ENCODE results near the gene TMEM88. TPM values are rescaled to one million over a fixed set of nuclear protein-coding genes. Genes with fewer than 3 reads are reported as not detected.

The TMEM88 gene
- total and polyA plus RNA-seq, 2 of the 4 experiments (the other 2 are of a cell fraction) = 2.1 TPM; not detected in 1

DNA sequence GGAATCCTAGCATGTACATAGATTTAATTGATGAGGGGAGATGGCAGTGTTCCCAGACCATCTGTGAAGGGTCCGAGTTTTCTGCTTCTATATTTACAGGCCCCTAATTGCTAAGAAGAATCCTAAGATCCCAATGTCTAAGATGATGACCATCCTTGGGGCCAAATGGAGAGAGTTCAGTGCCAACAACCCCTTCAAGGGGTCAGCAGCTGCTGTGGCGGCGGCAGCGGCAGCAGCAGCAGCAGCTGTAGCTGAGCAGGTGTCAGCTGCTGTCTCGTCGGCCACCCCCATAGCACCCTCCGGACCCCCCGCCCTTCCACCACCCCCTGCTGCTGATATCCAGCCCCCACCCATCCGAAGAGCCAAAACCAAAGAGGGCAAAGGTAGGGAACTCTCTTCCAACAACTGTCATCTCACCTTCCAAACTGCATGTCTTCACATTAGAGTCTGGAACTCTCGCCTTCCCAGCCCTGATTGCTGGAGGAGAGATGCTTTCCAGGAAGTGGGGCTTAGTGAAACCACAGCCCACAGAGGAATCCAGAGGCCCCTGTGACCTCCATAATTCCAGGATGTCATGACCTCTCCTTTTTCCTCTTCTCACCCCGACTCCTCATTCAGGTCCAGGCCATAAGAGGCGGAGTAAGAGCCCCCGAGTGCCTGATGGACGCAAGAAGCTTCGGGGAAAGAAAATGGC lies 38.5 kb downstream of the TMEM88 start:
- WGBS, 2 experiments (ENCODE audit: extremely low coverage in 2 of 2, insufficient read length in 1 of 2) = no CpG with 5 or more reads among the region's 15 CpGs
- Histone ChIP-seq H3K4me2 (ENCODE audit: low read depth, low read length) (no peak overlapping the region), H3K79me1 (ENCODE audit: low read depth in 1 of 2, low read length in 2 of 2) (peaks cover 4 to 56% of the 10 kb centered on the region in 2 experiments), H2AK9ac (replicated peaks; ENCODE audit: low read depth, low read length, poor library complexity) (no peak overlapping the region), H2BK15ac (ENCODE audit: low read depth, low read length) (no peak overlapping the region), H3K14ac (replicated peaks; ENCODE audit: low read depth, low read length) (no peak overlapping the region), H4K20me1 (ENCODE audit: insufficient read depth, low read length) (peaks cover 16% of the 10 kb centered on the region), H4K5ac (ENCODE audit: low read depth, low read length) (no peak overlapping the region), H2BK20ac (ENCODE audit: low read depth, low read length) (no peak overlapping the region), H3K36me3 (ENCODE audit: control insufficient read depth, insufficient read depth, low read length) (peaks cover 51% of the 10 kb centered on the region), H2BK120ac (ENCODE audit: low read depth, low read length) (no peak overlapping the region), H2BK5ac (ENCODE audit: low read depth, low read length, poor library complexity, severe bottlenecking) (no peak overlapping the region), H2AFZ (replicated peaks; ENCODE audit: low read length, poor library complexity) (no peak overlapping the region), H3K27me3 (ENCODE audit: control insufficient read depth, insufficient read depth, low read length) (no peaks in the 10 kb centered on the region), H3K27ac (ENCODE audit: insufficient read depth, low read length) (no peak overlapping the region), H3K56ac (ENCODE audit: extremely low read depth, insufficient read depth, low read length) (no peak overlapping the region), H3K4me3 (ENCODE audit: insufficient read depth, low read depth, low read length) (no peak overlapping the region), H4K8ac (ENCODE audit: low read depth in 2 of 2, low read length in 2 of 2) (no peak overlapping the region), H3K9me1 (ENCODE audit: insufficient read depth, low read length) (peaks cover 7% of the 10 kb centered on the region), H3K9ac (ENCODE audit: low read depth, low read length) (no peak overlapping the region), H3K18ac (ENCODE audit: low read depth, low read length) (no peak overlapping the region), H2AK5ac (ENCODE audit: low read depth, low read length) (no peak overlapping the region), H3K4me1 (ENCODE audit: control insufficient read depth, insufficient read depth, low read length) (peaks cover 15% of the 10 kb centered on the region), H3K23ac (ENCODE audit: low read depth, low read length) (no peak overlapping the region), H3K4ac (ENCODE audit: low read depth, low read length) (no peak overlapping the region), H3K9me3 (ENCODE audit: control insufficient read depth, insufficient read depth, low read length) (no peaks in the 10 kb centered on the region), H4K91ac (ENCODE audit: insufficient read depth, low read depth, low read length) (no peak overlapping the region)
- ChIA-PET CTCF (no interaction called here), POLR2A (ENCODE audit: unreplicated experiment) (no interaction called here)
- DNase-seq = peak; percentile 26
- dilution Hi-C loops (cut with HindIII; ENCODE audit: low sequenced_read_pairs, unreplicated experiment) = no loop called here
- intact Hi-C loops (cut with micrococcal nuclease) = no loop called here
- no TSS peak for BruUV-seq (replicated peaks)
- TF ChIP-seq CEBPB (IDR thresholded peaks at IDR 0.05; ENCODE audit: low read depth, low read length) (no peak), MXI1 (IDR thresholded peaks at IDR 0.05; ENCODE audit: borderline replicate concordance, low read depth, low read length) (no peak), POLR2A (IDR thresholded peaks at IDR 0.05; ENCODE audit: low read depth, low read length) (no peak), CTCF (conservative IDR thresholded peaks at IDR 0.05; ENCODE audit: low read depth, low read length) (no peak), FOS (IDR thresholded peaks at IDR 0.05; ENCODE audit: low read depth, low read length) (no peak), SMC3 (IDR thresholded peaks at IDR 0.05; ENCODE audit: low read depth, low read length) (no peak), BHLHE40 (IDR thresholded peaks at IDR 0.05; ENCODE audit: low read depth, low read length) (no peak), CHD1 (IDR thresholded peaks at IDR 0.05; ENCODE audit: low read depth, low read length) (no peak), RCOR1 (IDR thresholded peaks at IDR 0.05; ENCODE audit: insufficient replicate concordance, low read length) (no peak), RAD21 (IDR thresholded peaks at IDR 0.05; ENCODE audit: low read length) (no peak), NFE2L2 (IDR thresholded peaks at IDR 0.05; ENCODE audit: low read depth, low read length) (no peak), RFX5 (IDR thresholded peaks at IDR 0.05; ENCODE audit: low read depth, low read length) (no peak), MAFK (IDR thresholded peaks at IDR 0.05; ENCODE audit: low read depth, low read length) (no peak), MAZ (IDR thresholded peaks at IDR 0.05; ENCODE audit: borderline replicate concordance, low read depth, low read length) (no peak), ELK1 (IDR thresholded peaks at IDR 0.05; ENCODE audit: borderline replicate concordance, low read depth, low read length) (no peak)
- TF ChIP-seq, protein P1, sequence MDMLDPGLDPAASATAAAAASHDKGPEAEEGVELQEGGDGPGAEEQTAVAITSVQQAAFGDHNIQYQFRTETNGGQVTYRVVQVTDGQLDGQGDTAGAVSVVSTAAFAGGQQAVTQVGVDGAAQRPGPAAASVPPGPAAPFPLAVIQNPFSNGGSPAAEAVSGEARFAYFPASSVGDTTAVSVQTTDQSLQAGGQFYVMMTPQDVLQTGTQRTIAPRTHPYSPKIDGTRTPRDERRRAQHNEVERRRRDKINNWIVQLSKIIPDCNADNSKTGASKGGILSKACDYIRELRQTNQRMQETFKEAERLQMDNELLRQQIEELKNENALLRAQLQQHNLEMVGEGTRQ (IDR thresholded peaks at IDR 0.05; ENCODE audit: low read depth, low read length) = no peak
- in situ Hi-C loops (cut with MboI; ENCODE audit: low sequenced_read_pairs) = no loop called here
- ATAC-seq (ENCODE audit: low read depth) = no peak

Measured in IMR-90 (cell line).